Cardiac fibroblast (primary cell): ENCODE measurements around the gene PPARGC1A.

Source experiments
- DNase-seq, 2 donors: peaks; one replicate each; pipeline versions ENCODE4 v3.0.0 to v3.0.0-alpha.2; 2010; ENCODE audit warnings: low read depth in 2 of 2
- H3K4me3 ChIP-seq, 2 donors: replicated peaks in 1 of 2; 1 replicate in 1 of 2; 2 replicates in 1 of 2; pipeline ENCODE4 v1.5.1; 2011; ENCODE audit warnings: low read depth in 2 of 2, low read length in 2 of 2, mild to moderate bottlenecking in 2 of 2, moderate library complexity in 1 of 2
- TF ChIP-seq, protein P1 (sequence below): IDR thresholded peaks from one replicate; pipeline ENCODE4 v1.5.1; 2011; ENCODE audit warnings: low read depth, mild to moderate bottlenecking, low read length, inconsistent platforms

PPARGC1A gene

DNA sequence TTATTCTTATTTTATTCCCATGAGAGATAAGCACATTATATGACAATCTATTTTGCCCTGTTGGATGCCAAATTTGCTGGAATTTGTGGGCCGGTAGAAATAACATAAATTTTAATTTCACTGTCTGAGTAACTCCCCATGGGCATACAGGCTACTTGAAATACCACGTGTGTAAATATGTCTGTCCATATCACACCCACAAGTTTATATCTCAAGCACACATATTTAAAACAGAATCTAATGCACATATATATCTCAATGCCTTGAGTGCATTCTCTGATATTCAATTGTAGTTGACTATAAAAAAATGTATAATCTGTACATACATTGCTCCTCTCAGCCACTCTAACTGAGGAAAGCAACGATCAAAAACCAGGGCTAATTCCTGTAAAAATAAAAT, 51.2 kb downstream of the PPARGC1A start:
- no peak for DNase-seq
- no peak overlapping the region for H3K4me3 ChIP-seq
- TF ChIP-seq, protein P1, sequence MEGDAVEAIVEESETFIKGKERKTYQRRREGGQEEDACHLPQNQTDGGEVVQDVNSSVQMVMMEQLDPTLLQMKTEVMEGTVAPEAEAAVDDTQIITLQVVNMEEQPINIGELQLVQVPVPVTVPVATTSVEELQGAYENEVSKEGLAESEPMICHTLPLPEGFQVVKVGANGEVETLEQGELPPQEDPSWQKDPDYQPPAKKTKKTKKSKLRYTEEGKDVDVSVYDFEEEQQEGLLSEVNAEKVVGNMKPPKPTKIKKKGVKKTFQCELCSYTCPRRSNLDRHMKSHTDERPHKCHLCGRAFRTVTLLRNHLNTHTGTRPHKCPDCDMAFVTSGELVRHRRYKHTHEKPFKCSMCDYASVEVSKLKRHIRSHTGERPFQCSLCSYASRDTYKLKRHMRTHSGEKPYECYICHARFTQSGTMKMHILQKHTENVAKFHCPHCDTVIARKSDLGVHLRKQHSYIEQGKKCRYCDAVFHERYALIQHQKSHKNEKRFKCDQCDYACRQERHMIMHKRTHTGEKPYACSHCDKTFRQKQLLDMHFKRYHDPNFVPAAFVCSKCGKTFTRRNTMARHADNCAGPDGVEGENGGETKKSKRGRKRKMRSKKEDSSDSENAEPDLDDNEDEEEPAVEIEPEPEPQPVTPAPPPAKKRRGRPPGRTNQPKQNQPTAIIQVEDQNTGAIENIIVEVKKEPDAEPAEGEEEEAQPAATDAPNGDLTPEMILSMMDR: no peak

DNA sequence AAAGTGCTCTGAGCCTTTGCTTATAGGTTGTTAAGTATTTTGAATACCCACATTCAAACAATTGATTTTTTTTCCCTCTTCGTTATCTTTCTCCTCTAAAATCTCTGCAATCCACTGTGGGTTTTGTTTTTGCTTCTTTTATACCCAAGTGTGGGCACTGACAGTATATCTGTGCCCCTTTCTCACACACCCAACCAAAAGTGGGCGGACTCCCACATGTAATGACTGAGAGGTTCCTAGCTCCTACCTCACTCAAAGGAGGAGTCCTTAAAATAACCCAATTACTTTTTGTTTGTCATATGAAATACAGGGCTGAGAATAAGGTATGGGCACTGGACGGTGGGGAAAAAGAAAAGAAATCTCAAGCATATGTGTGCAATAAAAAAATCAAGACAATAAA, 51.7 kb downstream of the PPARGC1A start:
- no peak overlapping the region for H3K4me3 ChIP-seq
- TF ChIP-seq, protein P1: no peak
- DNase-seq: no peak

DNA sequence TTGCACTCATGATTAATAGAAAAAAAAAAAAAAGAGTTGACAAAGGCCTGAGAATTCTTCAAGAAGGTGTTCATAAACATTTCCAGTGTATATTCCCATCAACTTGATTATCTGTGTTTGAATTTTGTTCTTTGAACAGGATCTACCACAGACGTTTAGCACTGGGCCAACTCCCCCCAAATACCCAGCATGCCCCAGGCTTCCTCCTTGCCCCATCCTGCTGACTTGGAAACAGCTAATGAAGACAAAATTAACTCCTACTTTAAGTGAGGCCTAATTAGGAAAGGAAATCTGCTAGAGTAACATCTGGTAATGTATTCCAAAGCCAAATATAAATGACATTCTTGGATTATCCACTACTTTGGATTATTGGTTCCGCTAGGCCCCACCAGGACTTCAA, 52.5 kb downstream of the PPARGC1A start:
- TF ChIP-seq, protein P1: no peak
- no peak for DNase-seq
- H3K4me3 ChIP-seq: no peak overlapping the region

DNA sequence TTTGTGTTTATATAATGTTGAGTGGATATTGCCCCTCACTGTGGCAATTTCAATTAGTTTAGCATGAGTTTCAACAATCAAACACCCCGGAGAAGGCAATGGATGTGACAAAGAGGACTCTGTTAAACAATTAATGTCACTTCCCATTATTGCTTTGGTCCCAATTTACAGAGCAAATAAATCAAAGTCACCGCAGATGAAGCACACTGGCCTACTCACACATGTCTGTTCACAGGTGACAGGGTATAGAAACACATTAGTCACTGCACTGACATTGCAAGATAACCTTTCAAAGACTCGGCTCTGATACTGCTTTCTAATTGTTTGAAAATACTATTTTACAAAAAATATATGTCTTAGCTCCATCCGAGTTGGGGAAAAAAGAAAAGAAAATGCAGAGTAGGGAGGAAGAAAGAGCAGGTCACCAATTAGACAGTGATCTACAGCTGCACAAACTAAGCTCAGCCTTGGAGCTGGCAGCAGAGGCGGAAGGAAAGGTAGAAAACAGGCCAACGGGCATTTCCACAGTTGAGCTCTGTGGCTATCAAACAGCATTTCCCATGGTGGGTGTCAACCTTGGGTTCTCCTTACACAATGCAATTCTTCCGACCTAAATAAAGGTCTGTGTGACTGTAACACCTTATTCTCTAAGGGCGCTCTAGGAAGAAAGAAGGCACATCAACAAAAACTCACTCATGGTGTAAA, 53.9 kb downstream of the PPARGC1A start:
- H3K4me3 ChIP-seq: no peak overlapping the region
- no peak for DNase-seq
- TF ChIP-seq, protein P1: no peak

DNA sequence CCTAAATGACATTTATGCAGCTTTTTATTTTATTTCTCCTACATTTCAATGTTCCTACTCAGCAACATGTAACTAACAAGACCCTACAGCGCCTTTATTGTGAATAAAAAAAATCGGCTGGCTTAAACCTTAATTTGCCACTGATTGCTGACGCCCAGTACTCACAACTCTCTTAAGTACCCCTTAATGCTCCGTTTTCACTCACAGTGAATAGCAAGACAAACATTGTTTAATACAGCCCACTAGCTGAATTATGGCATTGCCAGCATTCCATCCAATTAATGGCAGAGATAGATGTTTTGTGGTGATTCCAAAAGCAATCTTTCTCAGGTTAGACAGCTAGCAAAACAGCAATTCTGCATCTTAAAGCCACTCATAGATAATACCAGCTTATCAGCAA, 61.1 kb downstream of the PPARGC1A start:
- no peak overlapping the region for H3K4me3 ChIP-seq
- TF ChIP-seq, protein P1: no peak
- no peak for DNase-seq

DNA sequence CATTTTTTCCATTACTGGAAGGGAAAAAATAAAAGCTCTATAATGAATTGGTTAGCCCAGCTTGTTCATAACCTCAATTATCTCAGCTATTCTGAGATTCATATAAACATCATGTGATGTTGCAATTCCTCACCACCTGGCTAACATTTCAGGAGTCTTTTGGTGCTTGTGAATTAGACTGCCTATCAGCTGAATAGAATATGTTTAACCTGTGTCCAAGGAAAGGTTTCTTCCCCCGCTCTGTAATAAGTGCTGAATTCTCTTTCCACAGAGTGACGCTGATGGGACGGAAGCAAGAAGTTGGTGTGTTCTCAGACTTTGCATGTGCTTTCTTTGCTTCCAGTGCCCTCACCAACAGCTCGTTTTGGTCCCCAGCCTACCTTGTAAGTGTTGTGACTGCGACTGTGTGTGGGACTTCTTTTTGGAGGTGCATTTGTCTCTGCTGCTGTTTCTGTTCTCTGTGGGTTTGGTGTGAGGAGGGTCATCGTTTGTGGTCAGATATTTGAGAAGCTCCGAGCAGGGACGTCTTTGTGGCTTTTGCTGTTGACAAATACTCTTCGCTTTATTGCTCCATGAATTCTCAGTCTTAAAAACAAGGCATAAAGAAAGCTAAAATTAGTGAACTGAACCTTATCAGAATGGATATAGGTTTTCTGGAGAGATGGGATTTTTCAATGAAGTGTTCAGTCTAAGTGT, 61.7 kb downstream of the PPARGC1A start:
- TF ChIP-seq, protein P1: no peak
- no peak overlapping the region for H3K4me3 ChIP-seq
- no peak for DNase-seq
